GM12878 (cell line): Measurements from ENCODE around the gene ENTPD6.

Experiments
- BRCA1 ChIP-seq: IDR thresholded peaks from 2 replicates; pipeline ENCODE4 v1.6.1; 2011; ENCODE audit warnings: low read depth, low read length, improper control_type of control experiment
- CHD4 ChIP-seq: fragments of 200-600 bp; sonication (generic); IDR thresholded peaks from 2 replicates; pipeline ENCODE4 v1.6.1; 2016; ENCODE audit warnings: mild to moderate bottlenecking
- CREB1 ChIP-seq: IDR thresholded peaks from 2 replicates; pipeline ENCODE4 v1.6.1; 2012; ENCODE audit warnings: low read depth, mild to moderate bottlenecking, inconsistent platforms
- GABPA ChIP-seq: IDR thresholded peaks from 2 replicates; pipeline ENCODE4 v1.6.1; 2014; ENCODE audit warnings: antibody characterized with exemption, low read depth, mild to moderate bottlenecking, inconsistent platforms
- POLR2A ChIP-seq: IDR thresholded peaks from 2 replicates; pipeline ENCODE4 v1.6.1; 2011; ENCODE audit warnings: low read depth, mild to moderate bottlenecking, low read length
- SIN3A ChIP-seq: IDR thresholded peaks from 2 replicates; pipeline ENCODE4 v1.6.1; 2012; ENCODE audit warnings: low read depth, low read length, improper control_type of control experiment
- ZNF207 ChIP-seq: fragments of 450-650 bp; IDR thresholded peaks from 2 replicates; pipeline ENCODE4 v1.6.1; 2014; ENCODE audit warnings: antibody characterized with exemption, mild to moderate bottlenecking, borderline replicate concordance
- TF ChIP-seq, protein P1 (sequence below): fragments of 450-650 bp; IDR thresholded peaks from 2 replicates; pipeline ENCODE4 v1.6.1; 2018; ENCODE audit warnings: borderline replicate concordance, mild to moderate bottlenecking; ENCODE audit not compliant: partially characterized antibody
- TF ChIP-seq, protein P2 (sequence below): IDR thresholded peaks from 2 replicates; pipeline ENCODE4 v1.6.1; 2012; ENCODE audit warnings: low read depth, low read length, improper control_type of control experiment
- TF ChIP-seq, protein P3 (sequence below), 3 experiments: IDR thresholded peaks in 2 of 3; conservative IDR thresholded peaks in 1 of 3; 2 replicates each; pipeline ENCODE4 v1.5.1; 2011; ENCODE audit warnings: low read depth in 3 of 3, low read length in 3 of 3, mild to moderate bottlenecking in 3 of 3, control low read depth in 2 of 3, moderate library complexity in 2 of 3, inconsistent platforms in 1 of 3, mixed read lengths in 1 of 3; ENCODE audit not compliant: control insufficient read depth in 2 of 3, insufficient read depth in 1 of 3; ENCODE audit errors: extremely low read depth in 1 of 3
- TF ChIP-seq, protein P4 (sequence below): fragments of 450-650 bp; IDR thresholded peaks from 2 replicates; pipeline ENCODE4 v1.6.1; 2017; ENCODE audit warnings: mild to moderate bottlenecking

DNA sequence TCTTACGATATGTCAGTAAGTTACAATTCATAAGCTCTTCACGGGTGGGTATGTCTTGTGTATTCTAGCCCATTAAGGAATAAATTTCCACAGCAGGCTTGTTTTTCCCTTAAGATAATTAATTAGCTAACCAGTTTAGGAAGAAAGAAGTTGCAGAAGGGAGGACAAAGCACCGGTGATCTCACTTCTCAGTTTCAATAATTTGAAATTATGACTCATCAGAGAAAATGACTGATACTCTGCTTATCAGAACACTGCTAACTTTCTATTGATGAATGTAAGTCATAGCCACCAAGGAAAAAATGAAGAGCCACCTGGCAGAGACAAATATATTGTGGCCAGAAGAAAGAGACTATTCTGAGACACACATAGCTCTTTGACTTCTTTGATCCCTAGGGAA is 35.0 kb upstream of the ENTPD6 start:
- TF ChIP-seq, protein P1, sequence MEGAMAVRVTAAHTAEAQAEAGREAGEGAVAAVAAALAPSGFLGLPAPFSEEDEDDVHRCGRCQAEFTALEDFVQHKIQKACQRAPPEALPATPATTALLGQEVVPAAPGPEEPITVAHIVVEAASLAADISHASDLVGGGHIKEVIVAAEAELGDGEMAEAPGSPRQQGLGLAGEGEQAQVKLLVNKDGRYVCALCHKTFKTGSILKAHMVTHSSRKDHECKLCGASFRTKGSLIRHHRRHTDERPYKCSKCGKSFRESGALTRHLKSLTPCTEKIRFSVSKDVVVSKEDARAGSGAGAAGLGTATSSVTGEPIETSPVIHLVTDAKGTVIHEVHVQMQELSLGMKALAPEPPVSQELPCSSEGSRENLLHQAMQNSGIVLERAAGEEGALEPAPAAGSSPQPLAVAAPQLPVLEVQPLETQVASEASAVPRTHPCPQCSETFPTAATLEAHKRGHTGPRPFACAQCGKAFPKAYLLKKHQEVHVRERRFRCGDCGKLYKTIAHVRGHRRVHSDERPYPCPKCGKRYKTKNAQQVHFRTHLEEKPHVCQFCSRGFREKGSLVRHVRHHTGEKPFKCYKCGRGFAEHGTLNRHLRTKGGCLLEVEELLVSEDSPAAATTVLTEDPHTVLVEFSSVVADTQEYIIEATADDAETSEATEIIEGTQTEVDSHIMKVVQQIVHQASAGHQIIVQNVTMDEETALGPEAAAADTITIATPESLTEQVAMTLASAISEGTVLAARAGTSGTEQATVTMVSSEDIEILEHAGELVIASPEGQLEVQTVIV = no peak
- TF ChIP-seq, protein P2, sequence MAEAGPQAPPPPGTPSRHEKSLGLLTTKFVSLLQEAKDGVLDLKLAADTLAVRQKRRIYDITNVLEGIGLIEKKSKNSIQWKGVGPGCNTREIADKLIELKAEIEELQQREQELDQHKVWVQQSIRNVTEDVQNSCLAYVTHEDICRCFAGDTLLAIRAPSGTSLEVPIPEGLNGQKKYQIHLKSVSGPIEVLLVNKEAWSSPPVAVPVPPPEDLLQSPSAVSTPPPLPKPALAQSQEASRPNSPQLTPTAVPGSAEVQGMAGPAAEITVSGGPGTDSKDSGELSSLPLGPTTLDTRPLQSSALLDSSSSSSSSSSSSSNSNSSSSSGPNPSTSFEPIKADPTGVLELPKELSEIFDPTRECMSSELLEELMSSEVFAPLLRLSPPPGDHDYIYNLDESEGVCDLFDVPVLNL = no peak
- no peak for TF ChIP-seq GABPA
- no peak for TF ChIP-seq CHD4
- TF ChIP-seq, protein P3, sequence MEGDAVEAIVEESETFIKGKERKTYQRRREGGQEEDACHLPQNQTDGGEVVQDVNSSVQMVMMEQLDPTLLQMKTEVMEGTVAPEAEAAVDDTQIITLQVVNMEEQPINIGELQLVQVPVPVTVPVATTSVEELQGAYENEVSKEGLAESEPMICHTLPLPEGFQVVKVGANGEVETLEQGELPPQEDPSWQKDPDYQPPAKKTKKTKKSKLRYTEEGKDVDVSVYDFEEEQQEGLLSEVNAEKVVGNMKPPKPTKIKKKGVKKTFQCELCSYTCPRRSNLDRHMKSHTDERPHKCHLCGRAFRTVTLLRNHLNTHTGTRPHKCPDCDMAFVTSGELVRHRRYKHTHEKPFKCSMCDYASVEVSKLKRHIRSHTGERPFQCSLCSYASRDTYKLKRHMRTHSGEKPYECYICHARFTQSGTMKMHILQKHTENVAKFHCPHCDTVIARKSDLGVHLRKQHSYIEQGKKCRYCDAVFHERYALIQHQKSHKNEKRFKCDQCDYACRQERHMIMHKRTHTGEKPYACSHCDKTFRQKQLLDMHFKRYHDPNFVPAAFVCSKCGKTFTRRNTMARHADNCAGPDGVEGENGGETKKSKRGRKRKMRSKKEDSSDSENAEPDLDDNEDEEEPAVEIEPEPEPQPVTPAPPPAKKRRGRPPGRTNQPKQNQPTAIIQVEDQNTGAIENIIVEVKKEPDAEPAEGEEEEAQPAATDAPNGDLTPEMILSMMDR (IDR thresholded peaks at IDR 0.05 in 2 of 3, conservative IDR thresholded peaks at IDR 0.05 in 1 of 3; ENCODE audit: control insufficient read depth in 2 of 3, extremely low read depth in 1 of 3, insufficient read depth in 1 of 3, low read depth in 3 of 3, low read length in 3 of 3) = no peak
- TF ChIP-seq, protein P4, sequence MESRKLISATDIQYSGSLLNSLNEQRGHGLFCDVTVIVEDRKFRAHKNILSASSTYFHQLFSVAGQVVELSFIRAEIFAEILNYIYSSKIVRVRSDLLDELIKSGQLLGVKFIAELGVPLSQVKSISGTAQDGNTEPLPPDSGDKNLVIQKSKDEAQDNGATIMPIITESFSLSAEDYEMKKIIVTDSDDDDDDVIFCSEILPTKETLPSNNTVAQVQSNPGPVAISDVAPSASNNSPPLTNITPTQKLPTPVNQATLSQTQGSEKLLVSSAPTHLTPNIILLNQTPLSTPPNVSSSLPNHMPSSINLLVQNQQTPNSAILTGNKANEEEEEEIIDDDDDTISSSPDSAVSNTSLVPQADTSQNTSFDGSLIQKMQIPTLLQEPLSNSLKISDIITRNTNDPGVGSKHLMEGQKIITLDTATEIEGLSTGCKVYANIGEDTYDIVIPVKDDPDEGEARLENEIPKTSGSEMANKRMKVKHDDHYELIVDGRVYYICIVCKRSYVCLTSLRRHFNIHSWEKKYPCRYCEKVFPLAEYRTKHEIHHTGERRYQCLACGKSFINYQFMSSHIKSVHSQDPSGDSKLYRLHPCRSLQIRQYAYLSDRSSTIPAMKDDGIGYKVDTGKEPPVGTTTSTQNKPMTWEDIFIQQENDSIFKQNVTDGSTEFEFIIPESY = no peak
- no peak for TF ChIP-seq SIN3A
- TF ChIP-seq ZNF207 = no peak
- no peak for TF ChIP-seq CREB1
- no peak for TF ChIP-seq BRCA1
- no peak for TF ChIP-seq POLR2A
